HG03103 (cell line): ENCODE data around the gene WDR33.
A peak's percentile ranks its signal among the peaks of the same experiment; 100 is the strongest.
"Not testable (repeated sequence)": the region's sequence is repeated elsewhere in the genome, so short reads cannot be mapped to it uniquely, and the experiment has no call there.

Experiments
- ATAC-seq: cut with Tn5 transposase; IDR thresholded peaks from one replicate; pipeline ENCODE4 v1.9.1; 2021; ENCODE audit warnings: low read depth; ENCODE audit not compliant: unreplicated experiment

WDR33 gene

DNA sequence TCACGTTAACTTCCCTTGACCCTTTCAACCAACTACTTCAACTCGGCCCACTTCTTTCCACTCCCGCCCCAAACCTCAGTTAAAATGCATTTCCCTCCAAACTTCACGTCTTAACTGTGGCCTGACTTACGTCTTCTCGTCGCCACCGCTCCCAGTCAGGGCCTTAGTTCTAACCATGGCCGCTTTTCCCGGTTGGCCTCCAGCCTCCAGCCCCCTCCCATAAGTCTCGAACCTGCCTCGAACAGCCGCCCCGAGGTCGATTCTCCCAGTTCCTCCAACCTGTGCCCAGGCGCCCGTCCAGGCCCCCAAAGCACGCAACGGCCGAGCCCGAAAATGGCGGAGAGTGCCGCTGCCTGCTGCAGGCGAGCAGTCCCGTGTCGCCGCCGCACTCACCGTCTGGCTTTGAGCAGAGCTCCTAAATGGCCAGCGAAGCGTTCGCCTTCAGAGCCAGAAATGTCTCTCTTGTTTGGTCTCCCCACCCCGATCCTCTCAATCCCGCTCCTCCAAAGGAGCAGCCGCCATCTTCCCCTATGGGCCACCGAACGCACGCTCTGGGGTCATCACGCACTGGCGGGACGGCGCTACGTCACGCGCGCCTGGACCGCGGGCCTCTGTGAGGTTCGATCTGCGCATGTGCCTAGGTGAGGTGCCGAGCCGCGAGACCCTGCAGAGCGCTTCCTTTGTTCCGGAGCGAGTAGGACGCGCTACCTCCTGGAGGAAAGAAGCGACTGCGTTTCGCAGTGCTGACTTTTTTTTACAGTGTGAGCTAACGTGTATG, at the start of gene WDR33:
WDR33 (minus strand) TSS at position 553 of the 778 bp plus-strand sequence. CDS start 40,190 bp downstream, outside the sequence.
- peak; percentile 97 for ATAC-seq

DNA sequence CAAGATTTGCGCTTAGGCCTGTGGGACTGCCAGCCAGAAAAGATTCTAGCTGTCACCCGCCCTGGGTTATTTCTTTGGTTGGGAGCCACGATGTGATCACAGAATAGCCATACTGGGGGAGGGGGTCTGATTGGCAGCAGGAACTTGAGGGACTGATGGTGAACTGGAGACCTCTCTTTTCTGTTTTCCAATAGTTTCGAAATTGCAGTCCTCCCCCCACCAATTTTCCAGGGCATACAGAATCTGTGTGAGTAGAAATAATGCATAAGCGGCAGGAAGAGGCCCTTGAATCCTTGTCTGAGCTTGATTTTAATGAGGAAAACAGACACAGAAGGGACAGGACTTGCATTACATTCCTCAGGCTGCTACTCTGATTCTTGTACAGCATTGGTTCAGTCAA, 49.2 kb upstream of the WDR33 start:
- no peak for ATAC-seq

DNA sequence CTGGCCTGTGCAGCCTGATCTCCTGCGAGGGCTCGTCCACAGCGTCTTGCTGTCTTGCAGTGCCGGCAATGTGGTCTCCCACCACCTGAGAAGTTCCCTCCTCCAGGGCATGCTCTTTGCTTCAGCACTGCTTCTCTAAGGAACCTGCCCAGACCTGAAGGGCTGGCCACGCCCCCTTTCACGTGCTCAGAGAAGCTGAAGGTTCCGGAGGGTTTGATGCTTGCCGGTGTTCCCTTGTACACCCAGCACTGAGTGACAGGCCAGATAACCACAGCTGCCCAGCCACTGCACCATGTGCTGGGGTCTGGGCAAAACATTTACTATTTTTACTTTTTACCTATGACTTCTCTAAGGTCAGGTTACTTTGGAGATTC, 48.7 kb upstream of the WDR33 start:
- ATAC-seq, result no peak

DNA sequence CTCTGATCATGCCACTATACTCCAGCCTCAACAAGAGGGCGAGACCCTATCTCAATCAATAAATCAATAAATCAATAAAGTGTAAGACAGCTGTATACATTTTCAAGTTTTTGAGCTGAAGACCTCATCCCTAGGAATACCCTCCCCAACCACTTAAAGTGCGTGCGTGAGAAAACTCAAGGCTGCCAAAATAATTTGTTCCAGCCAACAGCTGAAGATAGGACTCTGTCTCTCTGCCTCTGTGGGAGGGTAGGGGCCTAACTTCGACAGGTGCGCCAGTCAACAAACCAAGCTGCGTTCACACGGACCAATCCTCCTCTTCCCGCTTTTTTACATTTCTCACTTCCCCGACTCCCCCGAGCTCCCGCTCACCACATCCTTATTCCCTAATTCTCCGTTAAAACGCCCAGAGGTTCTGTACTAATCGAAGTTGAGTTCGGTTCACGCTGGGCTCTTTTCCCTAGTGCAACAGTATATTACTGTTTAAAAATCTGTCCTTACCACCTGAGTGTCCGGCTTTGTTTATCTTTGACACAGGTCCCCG, 46.4 kb upstream of the WDR33 start:
- no peak for ATAC-seq

DNA sequence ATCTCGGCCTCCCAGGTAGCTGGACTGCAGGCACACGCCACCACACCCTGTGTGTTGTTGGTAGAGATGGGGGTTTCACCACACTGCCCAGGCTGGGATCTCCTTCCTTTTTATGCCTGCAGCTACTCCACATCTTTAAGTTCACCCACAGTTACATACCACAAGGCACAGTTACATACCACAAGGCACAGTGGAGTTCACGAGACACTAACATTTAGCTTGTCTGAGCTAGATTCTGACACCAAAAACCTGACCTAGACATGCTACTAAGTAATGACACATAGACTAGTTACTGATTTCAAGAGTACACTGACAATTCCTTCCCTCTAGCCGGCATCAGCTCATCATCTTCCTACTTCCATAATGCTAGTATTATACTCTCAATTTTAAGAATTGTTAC, 42.7 kb upstream of the WDR33 start:
- ATAC-seq, result no peak

DNA sequence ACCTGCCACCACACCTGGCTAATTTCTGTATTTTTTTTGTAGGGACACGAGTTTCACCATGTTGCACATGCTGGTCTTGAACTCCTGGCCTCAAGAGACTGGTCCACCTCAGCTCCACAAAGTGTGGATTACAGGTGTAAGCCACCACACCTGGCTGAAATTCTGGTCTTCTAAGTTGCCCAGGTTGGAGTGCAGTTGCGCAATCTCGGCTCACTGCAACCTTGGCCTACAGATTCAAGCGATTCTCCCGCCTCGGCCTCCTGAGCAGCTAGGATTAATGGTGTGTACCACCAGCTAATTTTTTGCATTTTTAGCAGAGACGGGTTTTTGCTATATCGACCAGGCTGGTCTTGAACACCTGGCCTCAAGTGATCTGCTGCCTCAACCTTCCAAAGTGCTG, 41.4 kb upstream of the WDR33 start:
- ATAC-seq, result no peak

DNA sequence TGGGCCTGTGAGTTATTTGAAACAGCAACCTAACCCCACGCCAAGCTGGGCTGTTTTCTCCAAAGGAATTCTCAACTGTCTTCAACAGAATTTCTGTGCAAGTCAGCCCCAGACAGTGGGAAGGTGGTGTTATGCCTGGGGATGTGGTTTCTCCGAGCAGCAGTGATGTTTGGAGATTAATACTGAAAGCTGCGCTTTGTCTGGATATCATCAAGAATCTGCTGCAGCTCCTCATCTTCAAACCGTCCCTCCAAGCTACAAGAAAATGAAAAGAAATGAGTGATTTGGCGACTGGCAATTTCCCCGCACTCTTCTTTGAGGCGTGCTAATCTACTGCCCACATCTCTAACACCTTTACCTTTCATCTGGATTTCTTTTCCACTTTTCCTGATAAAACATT, 37.0 kb upstream of the WDR33 start:
- ATAC-seq, result no peak

DNA sequence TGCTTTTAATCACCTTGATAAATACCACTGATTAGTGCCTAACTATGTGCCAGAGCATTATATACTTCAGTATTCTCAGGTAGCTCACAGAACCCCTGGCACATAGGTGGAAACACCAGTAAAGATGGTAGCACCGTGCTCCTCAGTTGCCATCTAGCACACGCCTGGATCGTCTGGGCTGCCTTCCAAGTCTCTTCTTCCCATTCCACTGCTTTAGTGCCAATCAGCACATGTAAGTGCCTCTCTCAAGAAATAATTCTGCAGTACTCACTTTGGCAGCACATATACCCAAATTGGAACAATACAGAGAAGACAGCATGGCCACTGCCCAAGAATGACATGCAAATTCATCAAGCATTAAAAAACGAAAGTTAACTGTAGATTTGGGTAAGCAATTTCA, 34.0 kb upstream of the WDR33 start:
- ATAC-seq, result no peak

DNA sequence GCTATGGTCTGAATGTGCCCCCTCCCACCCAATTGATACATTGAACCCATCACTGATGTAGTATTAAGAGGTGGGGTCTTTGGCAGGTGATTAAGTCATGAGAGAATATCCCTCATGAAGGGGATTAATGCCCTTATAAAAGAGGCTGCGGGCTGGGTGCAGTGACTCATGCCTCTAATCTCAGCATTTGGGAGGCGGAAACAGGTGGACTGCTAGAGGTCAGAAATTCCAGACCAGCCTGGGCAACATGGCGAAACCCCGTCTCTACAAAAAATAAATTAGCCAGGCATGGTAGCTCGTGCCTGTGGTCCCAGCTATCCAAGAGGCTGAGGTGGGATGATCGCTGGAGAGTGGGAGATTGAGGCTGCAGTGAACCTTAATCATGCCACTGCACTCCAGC, 32.7 kb upstream of the WDR33 start:
- ATAC-seq, result no peak

DNA sequence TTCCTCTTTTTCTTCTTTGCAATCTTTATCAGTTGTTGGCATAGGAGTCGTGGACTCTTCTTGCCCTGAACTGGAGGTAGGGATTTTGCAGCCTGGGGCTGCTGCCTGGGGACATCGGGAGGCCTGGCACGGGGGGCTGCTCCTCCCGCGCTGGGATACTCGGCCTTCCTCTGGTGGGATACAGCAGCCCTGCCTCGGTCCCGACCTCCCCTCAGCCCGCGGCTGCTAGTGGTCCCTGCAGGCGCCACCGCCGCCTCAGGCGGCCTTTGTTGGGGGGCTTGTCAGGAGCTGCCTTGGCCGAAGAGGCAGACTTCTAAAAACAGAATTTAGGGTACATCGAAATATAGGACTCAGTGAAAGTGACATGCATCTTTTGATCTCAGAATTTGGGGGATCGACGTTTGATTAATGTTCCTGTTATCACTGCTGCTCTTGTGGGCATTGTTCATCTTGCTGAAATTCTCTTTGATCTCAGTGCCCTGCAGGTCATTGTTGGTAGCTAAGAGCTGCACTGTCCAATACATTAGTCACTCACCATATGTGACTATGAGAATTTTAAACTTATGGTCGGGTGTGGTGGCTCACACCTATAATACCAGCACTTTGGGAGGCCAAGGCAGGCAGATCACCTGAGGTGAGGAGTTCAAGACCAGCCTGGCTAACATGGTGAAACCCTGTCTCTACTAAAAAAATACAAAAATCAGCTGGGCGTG, 30.7 kb upstream of the WDR33 start:
- ATAC-seq, result no peak

DNA sequence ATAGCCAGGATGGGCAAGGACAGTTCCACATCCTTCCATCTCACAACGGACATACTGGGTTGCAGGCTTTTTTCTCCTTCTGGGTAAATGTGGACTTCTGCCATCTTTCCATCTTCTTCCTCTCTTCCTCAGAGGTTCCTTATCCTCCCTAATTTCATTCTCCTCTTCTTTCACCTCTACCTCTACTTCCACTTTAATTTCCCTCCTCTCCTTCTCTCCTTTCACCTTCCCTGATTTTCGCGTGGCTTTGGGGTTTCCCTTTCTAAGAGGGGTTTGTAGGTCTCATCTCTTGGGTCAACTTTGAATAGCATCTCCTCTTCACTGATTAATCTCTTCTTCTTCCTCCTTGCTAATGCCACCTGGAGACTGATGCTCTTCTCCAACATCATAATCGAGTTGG, 29.9 kb upstream of the WDR33 start:
- no peak for ATAC-seq

DNA sequence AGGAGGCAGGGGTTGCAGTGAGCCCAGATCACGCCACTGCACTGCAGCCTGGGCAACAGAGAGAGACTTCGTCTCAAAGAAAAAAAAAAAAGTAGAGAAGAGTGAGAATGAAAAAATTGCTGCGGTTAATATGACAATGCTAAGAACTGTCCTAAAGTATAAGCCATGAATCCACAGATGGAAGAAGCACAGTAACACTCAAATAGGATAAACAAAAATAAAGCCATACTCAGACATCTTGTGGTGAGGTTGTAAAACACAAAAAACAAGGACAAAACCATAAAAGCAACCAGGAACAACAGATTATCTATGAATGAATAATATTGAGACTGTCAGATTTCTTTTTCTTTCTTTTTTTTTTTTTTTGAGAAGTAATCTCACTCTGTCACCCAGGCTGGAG, 24.0 kb upstream of the WDR33 start:
- ATAC-seq, result no peak

DNA sequence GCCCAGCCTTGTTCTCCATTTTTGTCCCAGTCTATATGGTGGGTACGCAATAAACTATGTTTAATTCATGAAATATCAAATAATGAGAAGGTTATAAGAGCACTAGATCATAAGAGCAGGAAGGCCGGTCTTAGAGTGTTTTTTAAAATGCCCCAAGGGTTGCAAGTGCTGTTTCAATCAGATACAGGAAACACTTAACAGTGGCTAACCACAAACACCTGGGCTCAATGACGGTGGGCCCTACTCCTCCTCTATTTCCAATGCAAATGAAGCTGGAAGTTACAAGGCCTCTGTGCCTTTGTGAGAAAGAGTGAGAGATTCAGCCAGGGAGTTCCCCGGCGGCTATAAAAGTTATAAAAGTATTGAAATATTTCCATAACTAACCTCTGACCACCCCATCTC, 18.9 kb upstream of the WDR33 start:
- ATAC-seq, result peak; percentile 95

DNA sequence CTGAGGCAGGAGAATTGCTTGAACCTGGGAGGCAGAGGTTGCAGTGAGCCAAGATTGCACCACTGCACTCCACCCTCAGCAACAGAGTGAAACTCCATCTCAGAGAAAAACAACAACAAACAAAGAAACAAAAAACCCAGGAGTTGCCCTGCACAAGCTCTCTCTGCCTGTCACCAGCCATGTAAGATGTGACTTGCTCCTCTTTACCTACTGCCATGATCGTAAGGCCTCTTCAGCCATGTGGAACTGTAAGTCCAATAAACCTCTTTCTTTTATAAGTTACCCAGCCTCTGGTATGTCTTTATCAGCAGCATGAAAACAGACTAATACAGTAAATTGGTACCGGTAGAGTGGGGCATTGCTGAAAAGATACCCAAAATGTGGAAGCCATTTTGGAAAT, 15.7 kb upstream of the WDR33 start:
- not testable (repeated sequence) for ATAC-seq

DNA sequence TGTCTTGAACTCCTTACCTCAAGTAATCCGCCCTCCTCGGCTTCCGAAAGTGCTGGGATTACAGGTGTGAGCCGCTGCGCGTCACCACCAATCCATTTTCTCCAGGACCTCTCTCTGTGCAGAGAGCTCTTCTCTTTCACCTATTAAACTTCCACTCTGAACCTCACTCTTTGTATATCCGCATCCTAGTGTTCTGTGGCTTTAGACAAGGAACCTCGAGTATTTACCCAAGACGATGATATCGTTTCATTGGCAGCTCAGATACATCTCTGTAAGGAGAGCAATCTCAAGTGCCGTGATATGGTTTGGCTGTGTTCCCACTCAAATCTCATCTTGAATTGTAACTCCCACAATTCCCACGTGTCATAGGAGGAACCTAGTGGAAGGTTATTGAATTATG, 15.1 kb upstream of the WDR33 start:
- ATAC-seq, result no peak

DNA sequence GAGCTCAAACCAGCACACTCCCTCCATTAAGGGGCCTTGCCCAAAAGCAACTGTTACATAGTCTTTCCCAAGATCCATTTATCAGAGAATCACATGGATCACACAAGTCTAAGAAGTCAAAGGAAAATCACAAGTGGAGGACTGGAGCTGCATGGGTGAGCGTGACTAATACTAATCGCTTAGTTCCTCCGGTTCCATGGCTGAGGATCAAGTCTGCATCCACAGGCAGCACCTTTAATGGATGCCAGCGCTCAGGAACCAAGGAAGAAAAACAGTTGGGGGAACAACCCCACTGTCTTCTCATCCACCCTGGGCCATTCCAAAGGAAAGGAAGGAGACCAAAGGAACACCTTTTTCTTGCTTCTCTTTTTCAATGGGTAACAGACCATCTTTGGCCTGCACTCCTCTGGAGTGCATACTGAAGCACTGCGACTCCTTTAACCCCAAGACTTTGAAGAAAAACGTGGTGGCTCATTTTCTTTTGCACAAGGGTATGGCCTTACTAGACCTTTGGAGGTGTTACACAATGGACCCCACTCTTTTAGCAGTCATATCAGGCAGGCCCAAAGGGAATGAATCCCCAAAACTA, 9.2 kb upstream of the WDR33 start:
- no peak for ATAC-seq

DNA sequence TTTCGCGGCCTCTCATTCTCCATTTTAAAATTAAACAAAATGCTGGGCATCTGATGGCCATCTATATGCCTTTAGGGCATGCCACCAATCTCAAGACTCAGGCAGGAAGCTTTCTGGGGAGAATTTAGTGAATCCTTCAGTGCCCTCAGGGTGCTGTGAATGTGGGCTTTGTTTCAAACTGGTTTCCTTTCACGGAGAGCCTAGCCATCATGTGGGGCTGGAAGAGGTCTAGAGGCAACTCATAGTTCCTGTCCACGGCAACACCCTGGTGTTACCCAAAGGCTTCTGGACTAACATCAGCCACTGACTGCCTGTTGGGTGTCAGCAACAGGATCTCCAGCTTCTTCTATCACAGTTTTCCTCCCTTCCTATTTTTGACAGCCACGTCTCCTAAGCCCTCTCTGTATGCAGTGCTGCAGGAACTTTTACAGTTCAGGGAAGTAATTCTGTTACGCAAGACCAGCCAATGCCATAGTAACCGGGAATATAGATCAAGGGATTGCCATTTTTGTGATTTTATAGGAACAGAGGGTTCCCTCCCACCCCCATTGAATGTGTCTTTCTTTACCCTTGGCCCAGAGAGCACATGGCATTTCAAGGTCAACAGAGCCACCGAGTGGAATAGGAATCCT, 7.9 kb upstream of the WDR33 start:
- ATAC-seq, result no peak

DNA sequence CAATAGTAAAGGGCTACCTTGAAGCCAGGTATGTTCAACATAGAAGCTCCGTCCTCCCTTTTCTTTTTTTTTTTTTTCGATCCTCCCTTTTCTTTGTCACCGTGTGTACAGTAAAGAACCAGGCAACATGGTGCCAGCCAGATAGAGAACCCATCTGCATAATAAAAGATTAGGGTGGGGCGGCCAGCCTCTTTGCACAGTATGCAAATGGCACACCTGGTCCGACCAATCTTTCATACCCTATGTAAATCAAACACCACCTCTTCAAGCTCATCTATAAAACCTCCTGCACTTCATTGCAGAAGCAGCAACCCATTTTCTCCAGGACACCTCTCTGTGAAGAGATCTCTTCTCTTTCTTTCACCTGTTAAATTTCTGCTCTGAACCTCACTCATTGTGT, 7.3 kb upstream of the WDR33 start:
- no peak for ATAC-seq

DNA sequence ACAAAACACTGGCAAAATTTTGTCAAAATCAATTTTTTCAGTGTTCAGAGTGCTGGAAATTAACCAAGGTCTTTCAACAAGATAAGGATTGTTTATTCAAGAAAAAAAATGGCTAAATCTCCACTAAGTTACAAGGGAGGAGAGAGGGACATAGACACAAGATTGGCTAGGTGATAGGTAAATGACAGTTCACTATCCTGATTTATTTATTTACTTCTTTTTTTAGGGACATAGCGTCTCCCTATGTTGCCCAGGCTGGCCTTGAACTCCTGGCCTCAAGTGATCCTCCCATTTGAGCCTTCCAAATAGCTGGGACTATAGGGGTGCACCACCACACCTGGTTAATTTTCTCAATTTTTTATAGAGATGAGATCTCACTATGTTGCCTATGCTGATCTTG, 3.7 kb upstream of the WDR33 start:
- no peak for ATAC-seq

DNA sequence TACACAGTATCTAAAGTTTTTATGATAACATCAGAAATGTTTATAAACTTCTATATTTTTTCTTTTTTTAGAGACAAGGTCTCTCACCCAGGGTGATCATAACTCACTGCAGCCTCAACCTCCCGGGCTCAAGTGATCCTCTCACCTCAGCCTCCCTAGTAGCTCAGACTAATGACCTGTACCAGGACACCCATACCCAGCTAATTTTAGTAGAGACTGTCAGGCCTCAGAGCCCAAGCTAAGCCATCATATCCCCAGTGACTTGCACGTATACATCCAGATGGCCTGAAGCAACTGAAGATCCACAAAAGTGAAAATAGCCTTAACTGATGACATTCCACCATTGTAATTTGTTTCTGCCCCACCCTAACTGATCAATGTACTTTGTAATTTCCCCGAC, 1.5 kb upstream of the WDR33 start:
- not testable (repeated sequence) for ATAC-seq
